MM.1S (cell line): Measurements from ENCODE around the gene TUBGCP2.

ENCODE experiments used
- DNase-seq: peaks from one replicate; pipeline ENCODE4 v3.0.0-alpha.2; 2015
- H2AFZ ChIP-seq: fragments of 300-600 bp; sonication (generic); 2 replicates; pipeline ENCODE4 v1.6.0; 2016; ENCODE audit warnings: antibody characterized with exemption, low read length
- H3F3A ChIP-seq: fragments of 300-600 bp; sonication (generic); 2 replicates; pipeline ENCODE4 v1.6.1; 2016; ENCODE audit warnings: mild to moderate bottlenecking, antibody characterized with exemption, low read length, moderate library complexity, mixed read lengths; ENCODE audit not compliant: insufficient read depth
- H3K27ac ChIP-seq: fragments of 300-600 bp; sonication (generic); 2 replicates; pipeline ENCODE4 v1.5.1; 2016; ENCODE audit warnings: mild to moderate bottlenecking, low read length
- H3K27me3 ChIP-seq: fragments of 300-600 bp; sonication (generic); replicated peaks from 2 replicates; pipeline ENCODE4 v1.6.0; 2016; ENCODE audit warnings: low read length; ENCODE audit not compliant: insufficient read depth
- H3K36me3 ChIP-seq: fragments of 300-600 bp; sonication (generic); replicated peaks from 2 replicates; pipeline ENCODE4 v1.6.1; 2016; ENCODE audit warnings: mild to moderate bottlenecking, low read length, mixed read lengths; ENCODE audit not compliant: insufficient read depth
- H3K4me1 ChIP-seq: fragments of 300-600 bp; sonication (generic); 2 replicates; pipeline ENCODE4 v1.6.1; 2016; ENCODE audit warnings: low read length, mixed read lengths
- H3K4me2 ChIP-seq: fragments of 300-600 bp; sonication (generic); 2 replicates; pipeline ENCODE4 v1.6.0; 2016; ENCODE audit warnings: low read depth, low read length
- H3K4me3 ChIP-seq: fragments of 300-600 bp; sonication (generic); 2 replicates; pipeline ENCODE4 v1.5.1; 2016; ENCODE audit warnings: low read length, mixed read lengths
- H3K79me2 ChIP-seq: fragments of 300-600 bp; sonication (generic); 2 replicates; pipeline ENCODE4 v1.6.1; 2016; ENCODE audit warnings: mixed run types, low read length, mixed read lengths
- H3K9ac ChIP-seq: fragments of 300-600 bp; sonication (generic); 2 replicates; pipeline ENCODE4 v1.6.1; 2016; ENCODE audit warnings: low read length, mixed read lengths
- H3K9me2 ChIP-seq: fragments of 300-600 bp; sonication (generic); replicated peaks from 2 replicates; pipeline ENCODE4 v1.6.1; 2016; ENCODE audit warnings: mild to moderate bottlenecking, low read length, mixed read lengths; ENCODE audit not compliant: insufficient read depth
- H3K9me3 ChIP-seq: fragments of 300-600 bp; sonication (generic); replicated peaks from 2 replicates; pipeline ENCODE4 v1.6.1; 2016; ENCODE audit warnings: mild to moderate bottlenecking, low read length, mixed read lengths; ENCODE audit not compliant: insufficient read depth
- H4K20me1 ChIP-seq: fragments of 300-600 bp; sonication (generic); 2 replicates; pipeline ENCODE4 v1.6.1; 2016; ENCODE audit warnings: mild to moderate bottlenecking, low read length, moderate library complexity, mixed read lengths; ENCODE audit not compliant: insufficient read depth
- CTCF ChIP-seq: fragments of 300-600 bp; sonication (generic); IDR thresholded peaks from 2 replicates; pipeline ENCODE4 v1.5.1; 2016; ENCODE audit warnings: antibody characterized with exemption, low read length, mixed read lengths
- EZH2 ChIP-seq: fragments of 300-600 bp; sonication (generic); optimal IDR thresholded peaks from 2 replicates; pipeline ENCODE3; 2017; ENCODE audit warnings: low read depth, mild to moderate bottlenecking, antibody characterized with exemption, low read length, mixed read lengths
- EZH2phosphoT487 ChIP-seq: fragments of 300-600 bp; sonication (generic); IDR thresholded peaks from 2 replicates; pipeline ENCODE4 v1.6.1; 2018; ENCODE audit warnings: antibody characterized with exemption, low read length

The TUBGCP2 gene

GRCh38 chr10:133350950-133351329 is 42.3 kb upstream of the TUBGCP2 start:
- no peak for DNase-seq
- Histone ChIP-seq H3K79me2 (no peaks in the 10 kb centered on the region), H2AFZ (no peak overlapping the region), H3K4me1 (no peaks in the 10 kb centered on the region), H4K20me1 (no peaks in the 10 kb centered on the region), H3K9me2 (no peaks in the 10 kb centered on the region), H3F3A (no peaks in the 10 kb centered on the region), H3K9me3 (no peaks in the 10 kb centered on the region), H3K27me3 (peaks cover 25% of the 10 kb centered on the region), H3K27ac (no peak overlapping the region), H3K4me3 (no peak overlapping the region), H3K4me2 (no peak overlapping the region), H3K36me3 (no peaks in the 10 kb centered on the region), H3K9ac (no peak overlapping the region)
- TF ChIP-seq EZH2 (no peak), CTCF (no peak), EZH2phosphoT487 (no peak)

GRCh38 chr10:133350283-133350949 is 41.7 kb upstream of the TUBGCP2 start:
- H3K9me2 ChIP-seq, result no peaks in the 10 kb centered on the region
- no peak overlapping the region for H3K9ac ChIP-seq
- H3K27me3 ChIP-seq, result peaks cover 30% of the 10 kb centered on the region
- H4K20me1 ChIP-seq, result no peaks in the 10 kb centered on the region
- no peaks in the 10 kb centered on the region for H3K4me1 ChIP-seq
- no peak overlapping the region for H2AFZ ChIP-seq
- no peak overlapping the region for H3K4me2 ChIP-seq
- H3K9me3 ChIP-seq, result no peaks in the 10 kb centered on the region
- H3F3A ChIP-seq, result no peaks in the 10 kb centered on the region
- no peak for DNase-seq
- no peaks in the 10 kb centered on the region for H3K79me2 ChIP-seq
- TF ChIP-seq EZH2phosphoT487 (no peak), EZH2 (no peak), CTCF (no peak)
- H3K4me3 ChIP-seq, result no peak overlapping the region
- no peak overlapping the region for H3K27ac ChIP-seq
- H3K36me3 ChIP-seq, result no peaks in the 10 kb centered on the region

DNA sequence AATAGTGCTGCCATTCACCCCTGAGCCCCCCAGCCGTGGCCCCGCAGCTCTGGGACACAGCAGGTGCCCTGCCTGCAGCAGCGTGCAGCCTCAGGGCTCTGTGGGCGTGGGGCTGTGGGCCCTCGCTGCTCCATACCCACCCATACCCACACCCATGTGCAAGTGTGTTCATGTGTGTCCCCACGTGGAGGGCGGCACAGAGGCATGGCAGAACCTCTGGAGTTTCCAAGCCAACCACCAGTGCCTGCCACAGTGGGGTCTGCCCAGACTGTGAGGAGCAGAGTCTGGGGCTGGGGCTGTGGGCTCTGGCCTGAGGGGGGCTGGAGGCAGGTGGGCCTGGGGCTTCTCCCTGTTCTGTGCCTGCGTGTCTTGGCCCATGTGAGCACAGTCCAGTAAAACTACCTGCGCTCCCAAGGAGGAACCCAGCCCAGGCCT is 40.9 kb upstream of the TUBGCP2 start:
- no peak overlapping the region for H3K9ac ChIP-seq
- H3K4me1 ChIP-seq, result no peaks in the 10 kb centered on the region
- no peak overlapping the region for H3K4me2 ChIP-seq
- no peaks in the 10 kb centered on the region for H3K36me3 ChIP-seq
- TF ChIP-seq EZH2phosphoT487 (no peak), CTCF (no peak), EZH2 (no peak)
- H3K9me3 ChIP-seq, result no peaks in the 10 kb centered on the region
- H4K20me1 ChIP-seq, result no peaks in the 10 kb centered on the region
- no peak for DNase-seq
- H3K27me3 ChIP-seq, result peaks cover 39% of the 10 kb centered on the region
- H3K9me2 ChIP-seq, result no peaks in the 10 kb centered on the region
- H3K27ac ChIP-seq, result no peak overlapping the region
- no peak overlapping the region for H2AFZ ChIP-seq
- H3F3A ChIP-seq, result no peaks in the 10 kb centered on the region
- H3K79me2 ChIP-seq, result no peaks in the 10 kb centered on the region
- no peak overlapping the region for H3K4me3 ChIP-seq
